Panc1 (cell line): ENCODE results near the gene ZBTB40. TPM values are rescaled to one million over a fixed set of nuclear protein-coding genes. Genes with fewer than 3 reads are reported as not detected.

Experiments
- ATAC-seq: fragments of 200-7000 bp; cut with Tn5 transposase; 2 replicates; pipeline ENCODE4 v1.9.1; 2020; ENCODE audit warnings: mild to moderate bottlenecking, moderate library complexity
- BruUV-seq: library from RNA; stranded (reverse); fragments of 400-500 nt; replicated peaks from 2 replicates; lab custom pipeline; 2021; lab: Mats Ljungman, UMichigan
- CTCF ChIA-PET: fragments of 300-600 bp; sonication (Branson Sonifier 250); formaldehyde crosslinking; loops from one replicate; lab custom pipeline; 2022; ENCODE audit warnings: antibody characterized with exemption; lab: Charles Lee
- POLR2A ChIA-PET: fragments of 300-600 bp; sonication (Branson Sonifier 250); formaldehyde crosslinking; loops from one replicate; lab custom pipeline; 2022; ENCODE audit warnings: antibody characterized with exemption; lab: Charles Lee
- DNase-seq: peaks from one replicate; pipeline ENCODE4 v3.0.0-alpha.2; 2010; ENCODE audit warnings: low read depth, low spot score
- H3K27ac ChIP-seq: 2 replicates; pipeline ENCODE4 v1.5.1; 2011; ENCODE audit warnings: mild to moderate bottlenecking, low read length, inconsistent platforms
- H3K27me3 ChIP-seq: fragments of 200-500 bp; sonication (Bioruptor generic); 2 replicates; pipeline ENCODE4 v1.6.0; 2014; ENCODE audit warnings: low read length, inconsistent platforms; ENCODE audit not compliant: control insufficient read depth, insufficient read depth
- H3K36me3 ChIP-seq: fragments of 200-500 bp; sonication (Bioruptor generic); 2 replicates; pipeline ENCODE4 v1.5.1; 2014; ENCODE audit warnings: inconsistent platforms, mild to moderate bottlenecking, low read length, moderate library complexity; ENCODE audit not compliant: control insufficient read depth, insufficient read depth
- H3K4me1 ChIP-seq: 2 replicates; pipeline ENCODE4 v1.5.1; 2011; ENCODE audit warnings: inconsistent platforms, mild to moderate bottlenecking, low read length, moderate library complexity; ENCODE audit not compliant: control insufficient read depth, insufficient read depth
- H3K4me3 ChIP-seq, 2 experiments: 2 replicates each; pipeline ENCODE4 v1.5.1; 2011 to 2012; ENCODE audit warnings: low read depth in 2 of 2, low read length in 2 of 2, mild to moderate bottlenecking in 2 of 2, inconsistent platforms in 1 of 2, moderate library complexity in 1 of 2
- H3K9me3 ChIP-seq: fragments of 200-500 bp; sonication (Bioruptor generic); 2 replicates; pipeline ENCODE4 v1.5.1; 2014; ENCODE audit warnings: low read depth, mild to moderate bottlenecking, inconsistent platforms, low read length, moderate library complexity; ENCODE audit not compliant: control insufficient read depth, insufficient read depth
- POLR2AphosphoS5 ChIP-seq: IDR thresholded peaks from 2 replicates; pipeline ENCODE4 v1.6.1; 2012; ENCODE audit warnings: mild to moderate bottlenecking, low read depth, low read length, moderate library complexity
- SIN3A ChIP-seq: IDR thresholded peaks from 2 replicates; pipeline ENCODE4 v1.6.1; 2012; ENCODE audit warnings: low read depth, mild to moderate bottlenecking, low read length, moderate library complexity, borderline replicate concordance; ENCODE audit not compliant: insufficient read depth
- TCF7L2 ChIP-seq: IDR thresholded peaks from 2 replicates; pipeline ENCODE4 v1.6.1; 2011; ENCODE audit warnings: mild to moderate bottlenecking, low read depth, low read length, inconsistent platforms
- in situ Hi-C: cut with HindIII; loops from 2 replicates; pipeline ENCODE4 v1.10.0; 2016; ENCODE audit warnings: low sequenced_read_pairs, low pct_unique_long_range_greater_than_20kb
- intact Hi-C: fragments of 100-400 bp; cut with micrococcal nuclease; formaldehyde crosslinking; loops from one replicate; pipeline ENCODE4 v1.10.0; 2022; ENCODE audit not compliant: unreplicated experiment
- total RNA-seq: library from RNA; stranded (reverse); gene quantifications from one replicate; pipeline ENCODE4 v1.2.1, GENCODE V29; 2021; ENCODE audit not compliant: unreplicated experiment
- TF ChIP-seq, protein P1 (sequence below): fragments of 450-650 bp; IDR thresholded peaks from 2 replicates; pipeline ENCODE4 v1.5.1; 2017; ENCODE audit warnings: mild to moderate bottlenecking
- TF ChIP-seq, protein P2 (sequence below), 2 experiments: IDR thresholded peaks; 2 replicates each; pipeline ENCODE4 v1.6.1; 2011 to 2012; ENCODE audit warnings: low read depth in 2 of 2, control low read depth in 1 of 2, low read length in 1 of 2, mild to moderate bottlenecking in 1 of 2, moderate library complexity in 1 of 2; ENCODE audit not compliant: insufficient read depth in 1 of 2

The ZBTB40 gene
- total RNA-seq, 1 experiment from 2014 or later: 24.3 TPM

DNA sequence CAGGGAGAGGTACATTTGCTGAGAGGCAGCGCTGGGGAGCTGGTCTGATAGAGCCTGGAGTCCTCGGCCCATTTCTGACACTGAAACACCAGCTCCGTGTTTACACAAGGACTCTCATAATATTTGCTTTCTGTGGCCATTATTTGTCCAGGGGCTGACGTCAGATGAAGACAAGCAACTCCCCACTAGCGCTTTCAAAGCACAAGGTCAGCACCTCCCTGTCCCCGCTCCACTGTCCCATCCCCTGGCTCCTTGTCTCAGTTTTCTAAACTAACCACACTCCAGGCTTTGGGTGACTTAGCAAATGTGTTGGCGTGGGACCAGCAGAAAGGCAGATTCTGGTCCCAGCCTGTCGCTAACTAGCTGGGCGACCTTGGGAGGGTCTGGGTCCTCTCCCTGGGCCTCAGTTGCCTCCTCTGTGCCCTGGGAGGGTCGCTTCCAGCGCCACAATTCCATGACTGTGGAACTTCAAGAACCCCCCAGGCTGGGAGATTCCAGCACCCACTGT, 37.4 kb upstream of the ZBTB40 start:
- ChIA-PET POLR2A (interaction anchor here (0.7 kb wide), 1 partner anchor 199 kb away, joined by 7 read pairs; no protein-coding TSS in a partner anchor), CTCF (interaction anchor here (0.7 to 1.3 kb wide), 2 partner anchors 282 to 290 kb away, joined by 3 to 12 read pairs; no protein-coding TSS in a partner anchor)
- no peak overlapping the region for H3K4me3 ChIP-seq
- ATAC-seq: peak; percentile 60
- no peaks in the 10 kb centered on the region for H3K27me3 ChIP-seq
- no peaks in the 10 kb centered on the region for H3K36me3 ChIP-seq
- TF ChIP-seq, protein P1, sequence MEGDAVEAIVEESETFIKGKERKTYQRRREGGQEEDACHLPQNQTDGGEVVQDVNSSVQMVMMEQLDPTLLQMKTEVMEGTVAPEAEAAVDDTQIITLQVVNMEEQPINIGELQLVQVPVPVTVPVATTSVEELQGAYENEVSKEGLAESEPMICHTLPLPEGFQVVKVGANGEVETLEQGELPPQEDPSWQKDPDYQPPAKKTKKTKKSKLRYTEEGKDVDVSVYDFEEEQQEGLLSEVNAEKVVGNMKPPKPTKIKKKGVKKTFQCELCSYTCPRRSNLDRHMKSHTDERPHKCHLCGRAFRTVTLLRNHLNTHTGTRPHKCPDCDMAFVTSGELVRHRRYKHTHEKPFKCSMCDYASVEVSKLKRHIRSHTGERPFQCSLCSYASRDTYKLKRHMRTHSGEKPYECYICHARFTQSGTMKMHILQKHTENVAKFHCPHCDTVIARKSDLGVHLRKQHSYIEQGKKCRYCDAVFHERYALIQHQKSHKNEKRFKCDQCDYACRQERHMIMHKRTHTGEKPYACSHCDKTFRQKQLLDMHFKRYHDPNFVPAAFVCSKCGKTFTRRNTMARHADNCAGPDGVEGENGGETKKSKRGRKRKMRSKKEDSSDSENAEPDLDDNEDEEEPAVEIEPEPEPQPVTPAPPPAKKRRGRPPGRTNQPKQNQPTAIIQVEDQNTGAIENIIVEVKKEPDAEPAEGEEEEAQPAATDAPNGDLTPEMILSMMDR: no peak
- TF ChIP-seq TCF7L2 (no peak), POLR2AphosphoS5 (no peak), SIN3A (no peak)
- TF ChIP-seq, protein P2, sequence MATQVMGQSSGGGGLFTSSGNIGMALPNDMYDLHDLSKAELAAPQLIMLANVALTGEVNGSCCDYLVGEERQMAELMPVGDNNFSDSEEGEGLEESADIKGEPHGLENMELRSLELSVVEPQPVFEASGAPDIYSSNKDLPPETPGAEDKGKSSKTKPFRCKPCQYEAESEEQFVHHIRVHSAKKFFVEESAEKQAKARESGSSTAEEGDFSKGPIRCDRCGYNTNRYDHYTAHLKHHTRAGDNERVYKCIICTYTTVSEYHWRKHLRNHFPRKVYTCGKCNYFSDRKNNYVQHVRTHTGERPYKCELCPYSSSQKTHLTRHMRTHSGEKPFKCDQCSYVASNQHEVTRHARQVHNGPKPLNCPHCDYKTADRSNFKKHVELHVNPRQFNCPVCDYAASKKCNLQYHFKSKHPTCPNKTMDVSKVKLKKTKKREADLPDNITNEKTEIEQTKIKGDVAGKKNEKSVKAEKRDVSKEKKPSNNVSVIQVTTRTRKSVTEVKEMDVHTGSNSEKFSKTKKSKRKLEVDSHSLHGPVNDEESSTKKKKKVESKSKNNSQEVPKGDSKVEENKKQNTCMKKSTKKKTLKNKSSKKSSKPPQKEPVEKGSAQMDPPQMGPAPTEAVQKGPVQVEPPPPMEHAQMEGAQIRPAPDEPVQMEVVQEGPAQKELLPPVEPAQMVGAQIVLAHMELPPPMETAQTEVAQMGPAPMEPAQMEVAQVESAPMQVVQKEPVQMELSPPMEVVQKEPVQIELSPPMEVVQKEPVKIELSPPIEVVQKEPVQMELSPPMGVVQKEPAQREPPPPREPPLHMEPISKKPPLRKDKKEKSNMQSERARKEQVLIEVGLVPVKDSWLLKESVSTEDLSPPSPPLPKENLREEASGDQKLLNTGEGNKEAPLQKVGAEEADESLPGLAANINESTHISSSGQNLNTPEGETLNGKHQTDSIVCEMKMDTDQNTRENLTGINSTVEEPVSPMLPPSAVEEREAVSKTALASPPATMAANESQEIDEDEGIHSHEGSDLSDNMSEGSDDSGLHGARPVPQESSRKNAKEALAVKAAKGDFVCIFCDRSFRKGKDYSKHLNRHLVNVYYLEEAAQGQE (IDR thresholded peaks at IDR 0.05; ENCODE audit: insufficient read depth in 1 of 2, low read depth in 2 of 2, low read length in 1 of 2): no peak
- intact Hi-C loops: loop anchor here (10.0 kb wide), 1 partner anchor 309 kb away; no protein-coding TSS in a partner anchor
- H3K4me1 ChIP-seq: peaks cover 13% of the 10 kb centered on the region
- BruUV-seq: no TSS peak
- H3K9me3 ChIP-seq: no peaks in the 10 kb centered on the region
- DNase-seq: no peak
- in situ Hi-C loops: no loop called here
- no peak overlapping the region for H3K27ac ChIP-seq

DNA sequence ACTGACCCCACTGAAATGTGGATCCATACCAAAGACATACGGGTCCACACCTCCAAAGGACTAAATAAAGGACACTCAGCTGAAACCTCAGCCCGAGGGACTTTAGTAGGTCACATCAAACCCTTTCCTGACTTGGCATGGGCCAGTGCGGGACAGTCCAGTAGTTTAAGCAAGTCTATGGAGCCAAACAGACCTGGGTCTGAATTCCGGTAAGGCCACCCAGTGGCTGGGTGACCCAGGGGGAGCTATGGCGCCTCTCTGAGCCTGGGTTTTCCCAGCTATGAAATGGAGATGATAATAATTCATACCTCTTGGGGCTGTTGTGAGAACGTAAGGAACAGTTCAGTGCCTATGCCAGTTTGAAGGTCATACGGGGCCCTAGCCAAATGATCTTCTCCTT, 36.2 kb upstream of the ZBTB40 start:
- in situ Hi-C loops (no loop called here), intact Hi-C loops (loop anchor here (10.0 kb wide), 1 partner anchor 311 kb away; no protein-coding TSS in a partner anchor)
- ATAC-seq: no peak
- Histone ChIP-seq H3K4me3 (no peak overlapping the region), H3K27ac (no peak overlapping the region), H3K36me3 (no peaks in the 10 kb centered on the region), H3K27me3 (no peaks in the 10 kb centered on the region), H3K9me3 (no peaks in the 10 kb centered on the region), H3K4me1 (peaks cover 13% of the 10 kb centered on the region)
- POLR2A ChIA-PET: no interaction called here
- TF ChIP-seq, protein P2 (IDR thresholded peaks at IDR 0.05; ENCODE audit: insufficient read depth in 1 of 2, low read depth in 2 of 2, low read length in 1 of 2): no peak
- TF ChIP-seq POLR2AphosphoS5: no peak
- TF ChIP-seq TCF7L2: no peak
- TF ChIP-seq, protein P1: no peak
- no peak for TF ChIP-seq SIN3A
- BruUV-seq: no TSS peak
- DNase-seq: no peak
- CTCF ChIA-PET: interaction anchor here (0.6 kb wide), 2 partner anchors 94 to 219 kb away, joined by 3 to 4 read pairs; no protein-coding TSS in a partner anchor
